Measurements from ENCODE around the gene ARHGAP12.

- TF ChIP-seq CTCF (conservative IDR thresholded peaks at IDR 0.05) (no peak), EZH2 (IDR thresholded peaks at IDR 0.05; ENCODE audit: low read depth) (no peak)
Measured at GRCh38 chr10:31956200-31956946, 27.7 kb upstream of the ARHGAP12 start.
